Anterior cingulate cortex (tissue), 58 donors: ENCODE results near the gene CPPED1.

ENCODE experiments used
- DNase-seq, 58 donors: peaks; one replicate each; lab custom pipeline; 2025; lab: John Stamatoyannopoulos, UW

Gene CPPED1

GRCh38 chr16:12655537-12655936 lies 148.2 kb downstream of the CPPED1 start:
- peak in 1 of 58 donors; percentile 9 for DNase-seq

DNA sequence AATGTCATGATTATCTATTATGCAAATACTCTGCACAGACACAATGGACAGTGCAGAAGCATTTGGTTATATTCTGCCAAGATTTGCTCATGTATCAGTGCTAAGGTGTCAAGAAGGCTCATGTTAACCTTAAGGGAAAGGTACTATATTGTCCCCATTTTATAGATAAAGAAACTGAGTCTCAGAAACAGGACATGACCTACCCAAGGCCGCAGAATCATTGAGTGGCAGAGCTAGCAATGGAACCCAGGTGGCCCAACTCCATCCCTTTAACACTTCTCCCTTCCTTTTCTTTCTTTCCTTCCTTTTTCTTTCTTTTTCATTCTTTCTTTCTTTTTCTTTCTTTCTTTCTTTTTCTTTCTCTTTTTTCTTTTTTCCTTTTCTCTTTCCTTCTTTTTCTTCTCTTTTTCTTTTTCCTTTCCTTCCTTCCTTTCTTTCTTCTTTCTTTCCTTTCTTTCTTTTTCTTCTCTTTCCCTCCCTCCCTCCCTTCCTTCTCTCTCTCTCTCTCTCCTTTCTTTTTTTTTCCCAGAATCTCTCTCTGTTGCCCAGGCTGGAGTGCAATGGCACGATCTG lies 149.8 kb downstream of the CPPED1 start:
- no peak for DNase-seq

- no peak for DNase-seq
Measured at GRCh38 chr16:12652924-12653323, 150.8 kb downstream of the CPPED1 start.

GRCh38 chr16:12651765-12652512 lies 151.7 kb downstream of the CPPED1 start:
- no peak for DNase-seq

- no peak for DNase-seq
Measured at GRCh38 chr16:12649356-12649755, 154.3 kb downstream of the CPPED1 start.

DNA sequence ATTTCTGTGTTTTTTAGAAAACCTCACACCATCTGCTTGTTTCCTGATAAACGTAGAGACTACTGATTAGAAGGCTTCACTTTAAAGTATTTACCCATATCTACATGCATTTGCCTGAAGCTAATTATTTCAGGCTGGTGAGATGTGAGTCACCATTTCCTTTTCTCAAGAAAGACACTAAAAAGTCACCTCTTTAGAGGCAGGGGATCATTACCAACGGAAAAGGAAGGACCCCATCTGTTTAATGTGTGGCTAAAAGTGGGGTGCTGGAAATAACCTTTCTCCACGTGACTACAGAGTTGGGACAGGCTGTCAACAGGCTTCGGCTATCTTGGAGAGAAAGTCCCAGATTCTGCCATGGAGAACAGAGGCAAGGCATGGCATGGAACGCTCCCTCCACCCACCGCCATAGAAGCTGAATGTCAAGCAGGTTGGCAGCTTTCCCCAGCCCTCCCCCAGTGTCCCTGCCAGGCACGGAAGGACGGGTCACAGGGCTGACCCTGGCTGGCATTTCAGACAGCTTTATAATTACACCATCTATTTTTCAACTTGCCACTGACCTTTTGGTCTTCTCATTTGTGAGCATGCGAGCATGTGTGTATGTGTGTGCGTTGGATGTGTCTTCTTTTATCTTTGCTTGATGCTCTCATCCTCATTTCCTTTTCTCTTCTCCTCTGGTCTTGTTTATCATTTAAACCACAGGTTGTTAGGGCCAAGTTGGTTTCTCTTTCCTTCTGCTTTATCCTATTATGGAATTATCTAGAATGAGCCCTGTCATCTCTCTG lies 157.0 kb downstream of the CPPED1 start:
- peak in 36 of 58 donors; percentile 3 to 61 (median 30) for DNase-seq

- DNase-seq, result no peak
Measured at GRCh38 chr16:12646098-12646489, 157.6 kb downstream of the CPPED1 start.

GRCh38 chr16:12643034-12643455 lies 160.6 kb downstream of the CPPED1 start:
- DNase-seq, result no peak

DNA sequence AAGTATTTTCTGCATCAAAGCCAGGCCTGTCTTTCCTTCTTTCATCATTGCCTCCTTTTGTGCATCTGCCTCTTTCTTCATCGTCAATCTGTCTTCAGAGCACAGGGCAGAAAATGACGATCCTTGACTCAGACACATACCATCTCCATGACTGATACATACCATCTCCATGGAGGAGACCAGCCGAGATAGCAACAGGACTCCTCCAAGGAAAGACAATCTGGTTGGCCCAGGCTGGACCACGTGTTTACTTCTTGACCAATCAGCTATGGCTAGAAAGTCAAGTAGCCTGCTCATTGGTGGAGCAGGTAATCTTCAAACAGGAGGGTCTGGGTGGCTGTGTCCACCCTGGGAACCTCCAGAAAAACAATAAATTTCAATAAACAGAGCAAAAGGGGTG lies 164.6 kb downstream of the CPPED1 start:
- no peak for DNase-seq

DNA sequence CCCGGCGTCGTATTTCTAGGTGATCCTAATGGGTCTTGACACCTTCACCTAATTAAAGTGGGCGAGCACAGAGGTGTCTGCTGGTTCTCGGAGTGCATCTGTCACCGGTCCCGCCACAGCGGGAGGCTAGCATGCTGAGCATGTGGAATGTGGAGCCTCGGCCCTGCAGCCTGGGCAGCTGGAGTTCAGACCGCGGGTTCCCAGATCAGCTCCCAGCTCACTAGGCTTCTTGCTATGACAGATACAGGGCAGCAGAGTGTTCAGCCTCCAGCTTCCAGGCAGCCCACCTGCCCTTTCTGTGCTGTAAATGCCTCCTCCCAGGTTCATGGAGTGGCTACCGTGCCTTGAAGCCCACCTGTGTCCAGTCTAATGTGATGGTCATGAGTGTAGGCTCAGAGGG lies 166.7 kb downstream of the CPPED1 start:
- no peak for DNase-seq

- no peak for DNase-seq
Measured at GRCh38 chr16:12629271-12629670, 174.4 kb downstream of the CPPED1 start.

DNA sequence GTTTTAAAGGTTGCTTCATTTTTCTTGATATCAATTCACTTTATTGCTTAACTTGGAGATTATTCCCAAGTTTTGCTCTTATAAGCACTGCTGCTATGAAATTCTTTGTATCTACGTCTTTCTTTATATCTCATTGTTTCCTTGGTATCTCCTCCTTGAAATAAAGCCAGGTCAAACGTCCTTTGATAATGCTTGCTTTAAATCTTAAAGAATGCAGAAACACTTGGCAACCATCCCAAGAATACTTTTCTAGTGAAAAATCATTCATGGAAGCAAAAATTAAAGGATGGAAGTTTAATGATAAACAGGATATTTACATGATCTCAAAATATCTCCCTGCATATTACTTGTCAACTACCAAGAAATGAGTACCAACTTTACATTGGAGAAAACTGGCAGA lies 175.2 kb downstream of the CPPED1 start:
- DNase-seq, result no peak

GRCh38 chr16:12627394-12627793 lies 176.3 kb downstream of the CPPED1 start:
- no peak for DNase-seq

DNA sequence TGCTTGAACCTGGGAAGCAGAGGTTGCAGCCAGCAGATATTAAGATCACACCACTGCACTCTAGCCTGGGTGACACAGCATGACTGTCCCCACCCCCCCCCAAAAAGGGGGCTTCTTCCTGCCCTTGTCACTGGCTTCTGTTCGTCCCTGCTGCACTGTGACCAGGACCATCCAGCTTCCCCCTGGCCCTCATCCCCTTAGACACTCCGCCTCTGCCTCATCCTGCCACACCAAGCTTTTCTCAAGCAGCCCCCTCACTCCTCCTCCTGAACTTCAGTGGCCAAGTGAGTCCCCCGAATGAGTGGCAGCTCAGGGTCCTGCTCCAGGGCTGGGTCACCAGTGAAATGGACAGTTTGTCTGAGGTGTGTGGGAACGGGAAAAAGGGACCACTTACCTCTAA lies 177.3 kb downstream of the CPPED1 start:
- DNase-seq, result no peak

GRCh38 chr16:12625716-12626115 lies 178.0 kb downstream of the CPPED1 start:
- DNase-seq, result no peak

GRCh38 chr16:12625068-12625467 lies 178.6 kb downstream of the CPPED1 start:
- peak in 1 of 58 donors; percentile 1 for DNase-seq

- no peak for DNase-seq
Measured at GRCh38 chr16:12620150-12620549, 183.5 kb downstream of the CPPED1 start.

GRCh38 chr16:12618515-12618914 lies 185.2 kb downstream of the CPPED1 start:
- DNase-seq, result no peak

DNA sequence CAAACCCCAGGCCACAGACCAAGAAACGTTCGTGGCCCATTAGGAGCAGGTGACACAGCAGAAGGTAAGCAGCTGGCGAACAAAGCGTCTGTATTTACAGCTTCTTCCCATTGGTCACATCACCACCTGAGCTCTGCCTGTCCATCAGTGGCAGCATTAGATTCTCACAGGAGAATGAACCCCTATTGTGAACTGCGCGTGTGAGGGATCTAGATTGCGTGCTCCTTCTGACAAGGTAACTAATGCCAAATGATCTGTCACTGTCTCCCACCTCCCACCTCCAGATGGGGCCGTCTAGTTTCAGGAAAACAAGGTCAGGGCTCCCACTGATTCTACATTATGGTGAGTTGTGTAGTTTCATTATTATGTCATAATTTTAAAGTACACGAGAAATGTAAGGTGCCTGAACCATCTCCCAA lies 186.3 kb downstream of the CPPED1 start:
- DNase-seq, result no peak

- DNase-seq, result no peak
Measured at GRCh38 chr16:12614662-12615278, 188.9 kb downstream of the CPPED1 start.
